Measurements from ENCODE around the gene GINS2.

GINS2 gene

GRCh38 chr16:85656351-85657266 is 32.1 kb downstream of the GINS2 start:
- TF ChIP-seq CTCF (conservative IDR thresholded peaks at IDR 0.05) = no peak
- no peak for TF ChIP-seq ZFX (IDR thresholded peaks at IDR 0.05)
- no peak overlapping the region for H3K27ac ChIP-seq

DNA sequence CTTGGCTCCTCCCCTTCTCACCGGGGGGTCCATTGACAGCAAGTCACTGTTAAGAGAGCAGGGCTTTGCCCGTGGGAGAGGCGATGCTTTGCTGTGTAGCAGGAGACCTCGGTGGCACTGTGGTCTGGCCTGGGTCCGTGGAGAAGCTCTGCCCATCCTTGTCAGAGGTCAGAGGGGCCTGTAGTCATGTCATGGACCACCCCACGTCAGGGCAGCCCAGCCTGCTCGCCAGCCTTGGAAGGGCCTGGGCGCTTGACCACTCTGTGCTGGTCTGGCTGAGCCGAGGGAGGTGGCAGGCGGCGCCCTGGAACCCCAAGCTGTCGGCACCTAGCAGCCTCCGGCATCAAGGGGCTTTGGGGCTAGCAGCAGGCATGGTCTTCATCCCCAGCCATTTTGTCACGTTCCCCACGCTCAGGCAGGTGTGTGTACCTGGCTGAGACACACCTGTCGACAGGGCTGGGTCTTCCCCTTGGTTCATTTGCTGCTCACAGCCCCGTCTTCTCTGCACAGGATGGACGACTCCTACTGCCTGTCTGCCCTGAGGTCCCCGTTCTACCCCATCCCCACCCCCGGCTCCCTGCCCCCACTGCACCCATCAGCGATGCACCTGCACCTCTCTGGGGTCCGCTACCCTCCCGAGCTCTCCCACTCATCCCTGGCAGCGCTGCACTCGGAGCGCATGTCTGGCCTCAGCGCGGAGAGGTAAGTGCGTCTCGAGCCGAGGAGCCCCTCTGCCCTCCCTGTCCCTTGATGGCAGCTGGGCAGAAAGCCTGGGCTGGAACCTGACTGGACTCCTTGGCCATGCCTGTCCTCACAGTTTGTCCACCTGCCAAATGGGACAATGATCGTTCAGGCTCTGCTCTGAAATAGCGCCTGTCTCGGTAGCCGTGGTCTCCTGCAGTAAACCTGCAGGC is 33.3 kb downstream of the GINS2 start:
- no peak overlapping the region for H3K27ac ChIP-seq
- TF ChIP-seq CTCF (conservative IDR thresholded peaks at IDR 0.05) = no peak
- TF ChIP-seq ZFX (IDR thresholded peaks at IDR 0.05) = no peak

DNA sequence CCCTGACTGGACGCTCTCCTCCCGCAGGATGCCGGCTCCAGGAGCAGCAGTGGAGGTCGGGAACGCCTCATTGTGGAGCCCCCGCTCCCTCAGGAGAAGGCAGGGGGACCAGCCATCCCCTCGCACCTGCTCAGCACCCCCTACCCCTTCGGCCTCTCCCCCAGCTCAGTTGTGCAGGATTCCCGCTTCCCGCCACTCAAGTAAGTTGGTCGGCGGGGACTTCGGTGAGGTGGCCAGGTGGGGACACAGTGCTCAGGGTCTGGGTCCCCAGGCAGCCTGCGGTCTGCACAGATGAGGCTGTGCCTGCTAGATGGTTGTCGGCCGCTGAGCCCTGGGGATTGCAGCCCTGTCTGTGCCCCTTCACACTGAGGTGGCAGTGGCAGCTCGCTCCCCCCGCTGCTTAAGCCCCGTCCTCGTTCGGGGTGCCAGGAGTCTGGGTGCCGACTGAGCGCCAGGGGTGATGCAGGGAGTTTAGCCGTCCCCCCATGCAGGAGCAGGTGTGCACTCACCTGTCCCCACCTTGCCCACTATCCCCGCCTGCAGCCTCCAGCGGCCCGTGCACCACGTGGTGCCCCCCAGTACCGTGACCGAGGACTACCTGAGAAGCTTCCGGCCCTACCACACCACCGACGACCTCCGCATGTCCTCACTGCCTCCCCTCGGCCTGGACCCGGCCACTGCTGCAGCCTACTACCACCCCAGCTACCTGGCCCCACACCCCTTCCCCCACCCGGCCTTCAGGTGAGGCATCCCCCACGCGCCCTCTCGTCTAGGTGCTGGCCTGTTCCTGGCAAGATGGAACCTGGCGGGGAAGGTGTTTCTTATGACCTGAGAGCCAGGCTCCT is 34.3 kb downstream of the GINS2 start:
- TF ChIP-seq CTCF (conservative IDR thresholded peaks at IDR 0.05) = no peak
- TF ChIP-seq ZFX (IDR thresholded peaks at IDR 0.05) = no peak
- H3K27ac ChIP-seq = no peak overlapping the region; the same call in 1 of the 2 replicates

GRCh38 chr16:85653290-85653891 is 35.4 kb downstream of the GINS2 start:
- peak overlapping the region; percentile 48 for H3K27ac ChIP-seq
- no peak for TF ChIP-seq CTCF (conservative IDR thresholded peaks at IDR 0.05)
- no peak for TF ChIP-seq ZFX (IDR thresholded peaks at IDR 0.05)

- peak overlapping the region; percentile 44 for H3K27ac ChIP-seq
- TF ChIP-seq ZFX (IDR thresholded peaks at IDR 0.05) (no peak), CTCF (conservative IDR thresholded peaks at IDR 0.05) (no peak)
Measured at GRCh38 chr16:85652431-85653221, 36.1 kb downstream of the GINS2 start.
